GM10248 (cell line): ENCODE results near the gene SRSF4.

Experiments used
- CTCF ChIA-PET: fragments of 300-600 bp; sonication (Branson Sonifier 250); formaldehyde crosslinking; extraction: SDS; loops from one replicate; lab custom pipeline; 2021; ENCODE audit warnings: antibody characterized with exemption; lab: Yijun Ruan, JAX
- POLR2A ChIA-PET: fragments of 350-650 bp; sonication (Branson Sonifier 250); formaldehyde crosslinking; extraction: SDS; loops from one replicate; lab custom pipeline; 2020; ENCODE audit warnings: antibody characterized with exemption; lab: Yijun Ruan, JAX
- DNase-seq: peaks from one replicate; pipeline ENCODE4 v3.0.0; 2012; ENCODE audit errors: extremely low spot score
- TF ChIP-seq, protein P1 (sequence below): IDR thresholded peaks from 2 replicates; pipeline ENCODE4 v1.5.1; 2012; ENCODE audit warnings: mild to moderate bottlenecking, low read depth; ENCODE audit errors: extremely low read depth, missing control alignments, control extremely low read depth

SRSF4 gene

GRCh38 chr1:29172415-29172939 lies 9.2 kb downstream of the SRSF4 start:
- ChIA-PET CTCF (interaction anchor here (2.7 to 3.3 kb wide), 2 partner anchors 8 to 10 kb away, joined by 9 to 23 read pairs; partner anchors contain the start of gene SRSF4), POLR2A (interaction anchor here (2.2 kb wide), 1 partner anchor 9 kb away, joined by 5 read pairs; the partner anchor contains the start of gene SRSF4)
- DNase-seq = no peak
- TF ChIP-seq, protein P1, sequence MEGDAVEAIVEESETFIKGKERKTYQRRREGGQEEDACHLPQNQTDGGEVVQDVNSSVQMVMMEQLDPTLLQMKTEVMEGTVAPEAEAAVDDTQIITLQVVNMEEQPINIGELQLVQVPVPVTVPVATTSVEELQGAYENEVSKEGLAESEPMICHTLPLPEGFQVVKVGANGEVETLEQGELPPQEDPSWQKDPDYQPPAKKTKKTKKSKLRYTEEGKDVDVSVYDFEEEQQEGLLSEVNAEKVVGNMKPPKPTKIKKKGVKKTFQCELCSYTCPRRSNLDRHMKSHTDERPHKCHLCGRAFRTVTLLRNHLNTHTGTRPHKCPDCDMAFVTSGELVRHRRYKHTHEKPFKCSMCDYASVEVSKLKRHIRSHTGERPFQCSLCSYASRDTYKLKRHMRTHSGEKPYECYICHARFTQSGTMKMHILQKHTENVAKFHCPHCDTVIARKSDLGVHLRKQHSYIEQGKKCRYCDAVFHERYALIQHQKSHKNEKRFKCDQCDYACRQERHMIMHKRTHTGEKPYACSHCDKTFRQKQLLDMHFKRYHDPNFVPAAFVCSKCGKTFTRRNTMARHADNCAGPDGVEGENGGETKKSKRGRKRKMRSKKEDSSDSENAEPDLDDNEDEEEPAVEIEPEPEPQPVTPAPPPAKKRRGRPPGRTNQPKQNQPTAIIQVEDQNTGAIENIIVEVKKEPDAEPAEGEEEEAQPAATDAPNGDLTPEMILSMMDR = no peak

DNA sequence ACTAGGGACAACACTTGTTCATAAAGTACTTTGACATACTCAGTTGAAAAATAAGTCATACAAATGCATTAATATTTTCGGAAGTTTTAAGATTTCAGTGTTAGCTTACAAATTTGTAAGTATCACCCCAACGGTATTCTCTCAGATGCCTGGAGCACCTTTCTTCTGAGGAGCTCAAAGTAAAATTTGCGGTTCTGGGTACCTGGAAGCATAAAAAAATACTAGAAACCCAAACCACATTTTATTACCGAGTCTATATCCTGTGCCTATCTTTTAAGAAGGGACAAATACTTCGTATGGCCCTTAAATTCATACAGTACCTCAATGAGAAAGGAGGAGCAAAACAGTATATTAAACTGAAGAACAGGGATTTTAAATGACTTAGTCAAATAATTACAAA lies 10.2 kb downstream of the SRSF4 start:
- ChIA-PET POLR2A (interaction anchor here (2.2 kb wide), 1 partner anchor 10 kb away, joined by 5 read pairs; the partner anchor contains the start of gene SRSF4), CTCF (interaction anchor here (1.0 to 3.3 kb wide), 5 partner anchors 9 to 294 kb away, joined by 4 to 23 read pairs (median 6); partner anchors contain the start of gene SRSF4)
- no peak for DNase-seq
- TF ChIP-seq, protein P1 = no peak

GRCh38 chr1:29171089-29171488 lies 10.6 kb downstream of the SRSF4 start:
- TF ChIP-seq, protein P1 = no peak
- CTCF ChIA-PET = interaction anchor here (1.0 to 3.3 kb wide), 5 partner anchors 9 to 294 kb away, joined by 4 to 23 read pairs (median 6); partner anchors contain the start of gene SRSF4
- POLR2A ChIA-PET = interaction anchor here (2.2 kb wide), 1 partner anchor 11 kb away, joined by 5 read pairs; the partner anchor contains the start of gene SRSF4
- DNase-seq = no peak

DNA sequence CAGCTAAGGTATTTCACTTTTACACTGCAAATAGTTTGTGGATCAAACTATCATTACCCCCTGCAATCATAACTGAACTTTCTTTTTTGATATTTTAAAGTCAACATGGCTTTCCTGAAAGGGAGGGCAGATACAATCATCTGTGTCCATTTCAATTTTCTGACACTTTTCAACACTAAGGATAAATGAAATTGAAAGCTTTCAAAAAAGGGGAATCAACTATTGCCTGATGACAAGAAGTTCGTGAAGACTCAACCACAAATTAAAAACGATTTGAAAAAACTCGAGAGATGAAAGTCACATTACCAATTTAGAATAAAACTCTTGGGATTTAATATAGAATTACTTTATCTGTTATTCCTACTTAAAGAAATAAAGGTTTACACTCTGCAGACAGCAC lies 11.7 kb downstream of the SRSF4 start:
- CTCF ChIA-PET = interaction anchor here (2.7 to 3.3 kb wide), 2 partner anchors 8 to 11 kb away, joined by 9 to 23 read pairs; partner anchors contain the start of gene SRSF4
- TF ChIP-seq, protein P1 = no peak
- DNase-seq = no peak
- POLR2A ChIA-PET = interaction anchor here (2.2 kb wide), 1 partner anchor 12 kb away, joined by 5 read pairs; the partner anchor contains the start of gene SRSF4

DNA sequence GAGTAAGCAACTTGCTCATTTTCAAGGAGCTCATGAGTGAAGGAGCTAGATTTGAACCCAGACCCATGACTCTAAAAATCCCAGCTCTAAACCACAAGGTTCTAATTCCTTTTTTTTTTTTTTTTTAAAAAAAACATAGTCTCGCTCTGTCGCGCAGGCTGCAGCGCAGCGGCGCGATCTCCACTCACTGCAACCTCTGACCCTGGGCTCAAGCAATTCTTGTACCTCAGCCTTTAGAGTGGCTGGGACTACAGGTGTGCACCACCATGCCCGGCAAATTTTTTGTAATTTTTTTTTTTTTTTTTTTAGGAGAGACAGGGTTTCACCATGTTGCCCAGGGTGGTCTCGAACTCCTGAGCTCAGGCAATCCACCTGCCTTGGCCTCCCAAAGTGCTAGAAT lies 13.8 kb downstream of the SRSF4 start:
- TF ChIP-seq, protein P1 = no peak

DNA sequence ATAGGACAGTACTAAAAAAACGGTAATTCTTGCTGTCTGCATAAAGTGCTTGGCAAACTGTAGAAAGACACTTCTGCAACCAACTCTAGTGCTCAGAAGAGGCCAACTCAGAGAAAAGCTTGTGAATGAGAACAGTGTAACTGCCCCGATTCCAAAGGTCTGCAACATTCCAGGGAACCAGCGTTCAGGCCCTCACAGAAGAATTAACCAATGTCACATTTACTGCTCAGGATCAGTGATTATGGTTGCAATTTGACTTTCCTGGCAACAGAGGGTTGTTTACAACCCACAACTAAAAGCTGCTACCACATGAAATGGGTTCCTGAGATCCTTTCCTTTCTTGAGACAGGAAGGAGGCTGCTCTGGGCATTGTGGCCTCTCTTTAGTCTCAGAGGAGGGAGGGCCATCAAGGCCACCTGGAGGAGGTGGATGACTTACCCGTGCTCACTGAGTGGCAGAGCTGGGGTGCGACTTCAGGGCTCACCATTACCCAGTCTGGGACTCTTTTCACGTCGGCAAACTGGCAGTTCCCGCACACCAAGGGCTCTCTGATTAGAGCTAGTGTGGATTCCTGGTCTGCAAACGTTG lies 15.3 kb downstream of the SRSF4 start:
- TF ChIP-seq, protein P1 = no peak
- no peak for DNase-seq
- ChIA-PET CTCF (interaction anchor here (1.3 to 2.8 kb wide), 4 partner anchors 8 to 284 kb away, joined by 3 to 21 read pairs (median 4); partner anchors contain the start of gene SRSF4), POLR2A (no interaction called here)

More for the DNA sequence above, 13.8 kb downstream of the SRSF4 start:
- no peak for DNase-seq
- POLR2A ChIA-PET = interaction anchor here (0.6 to 1.2 kb wide), 2 partner anchors 14 to 190 kb away, joined by 3 read pairs; partner anchors contain the start of gene SRSF4
- CTCF ChIA-PET = interaction anchor here (1.1 to 2.8 kb wide), 4 partner anchors 13 to 291 kb away, joined by 3 to 21 read pairs (median 6); partner anchors contain the start of gene SRSF4
